ENCODE results near the gene MRPL39. TPM values are rescaled to one million over a fixed set of nuclear protein-coding genes. Genes with fewer than 3 reads are reported as not detected.

Gene MRPL39
- total RNA-seq = 42.0 TPM

GRCh38 chr21:25607151-25608043 is at the start of gene MRPL39:
Gene MRPL39, minus strand, starts transcription at chr21:25607481. Its CDS starts 6 bp downstream, at chr21:25607475.

GRCh38 chr21:25638660-25639550 is 31.6 kb upstream of the MRPL39 start, which contains the start of gene JAM2:
Gene JAM2, plus strand, starts transcription at chr21:25639258. Its CDS starts 564 bp downstream, at chr21:25639822.

Other genes with a start within 250 kb of the MRPL39 start
- 20.8 TPM for gene JAM2, start 31.8 kb upstream of the MRPL39 start, total RNA-seq
- 75.2 TPM for gene ATP5PF, start 127.4 kb upstream of the MRPL39 start, total RNA-seq
- 34.4 TPM for gene GABPA, start 127.5 kb upstream of the MRPL39 start, total RNA-seq